BJ (cell line): ENCODE data around the gene WDR88. TPM values are rescaled to one million over a fixed set of nuclear protein-coding genes. Genes with fewer than 3 reads are reported as not detected.

Experiments used
- CTCF ChIA-PET: fragments of 350-600 bp; formaldehyde crosslinking; extraction: SDS; loops from one replicate; lab custom pipeline; 2021; ENCODE audit warnings: antibody characterized with exemption, inconsistent platforms; lab: Yijun Ruan, JAX
- POLR2A ChIA-PET: fragments of 300-600 bp; sonication (Branson Sonifier 250); formaldehyde crosslinking; extraction: SDS; loops from one replicate; lab custom pipeline; 2021; ENCODE audit warnings: antibody characterized with exemption; lab: Charles Lee
- DNase-seq: peaks from one replicate; pipeline ENCODE4 v3.0.0-alpha.2; 2011; ENCODE audit warnings: low read depth
- H3K27me3 ChIP-seq: 2 replicates; pipeline ENCODE4 v1.6.0; 2011; ENCODE audit warnings: low read length; ENCODE audit not compliant: control insufficient read depth, insufficient read depth
- H3K36me3 ChIP-seq: 2 replicates; pipeline ENCODE4 v1.5.1; 2011; ENCODE audit warnings: low read length; ENCODE audit not compliant: control insufficient read depth, insufficient read depth
- H3K4me3 ChIP-seq: 2 replicates; pipeline ENCODE4 v1.5.1; 2011; ENCODE audit warnings: low read depth, mild to moderate bottlenecking, control low read depth, low read length
- CTCF ChIP-seq: IDR thresholded peaks from 2 replicates; pipeline ENCODE4 v1.5.1; 2011; ENCODE audit warnings: low read depth, mild to moderate bottlenecking, control low read depth, inconsistent platforms, low read length, moderate library complexity; ENCODE audit not compliant: insufficient read depth
- polyA plus RNA-seq: library from polyadenylated mRNA; depleted of rRNA; stranded (reverse); fragments of >200 nt; gene quantifications from 2 replicates; pipeline ENCODE4 v1.2.3, GENCODE V29; 2011

WDR88 gene
- polyA plus RNA-seq, 1 experiment, result not detected

- Histone ChIP-seq H3K27me3 (no peaks in the 10 kb centered on the region), H3K4me3 (no peak overlapping the region), H3K36me3 (peaks cover 11% of the 10 kb centered on the region)
- DNase-seq, result no peak
- no peak for TF ChIP-seq CTCF
- ChIA-PET CTCF (no interaction called here), POLR2A (no interaction called here)
Observed at GRCh38 chr19:33202546-33203507, 70.9 kb downstream of the WDR88 start.

GRCh38 chr19:33203529-33203928 lies 71.6 kb downstream of the WDR88 start:
- POLR2A ChIA-PET, result no interaction called here
- DNase-seq, result no peak
- Histone ChIP-seq H3K36me3 (peaks cover 8% of the 10 kb centered on the region), H3K27me3 (no peaks in the 10 kb centered on the region), H3K4me3 (no peak overlapping the region)
- no peak for TF ChIP-seq CTCF
- CTCF ChIA-PET, result interaction anchor here (1.6 kb wide), 1 partner anchor 213 kb away, joined by 3 read pairs; no protein-coding TSS in a partner anchor

- CTCF ChIA-PET, result interaction anchor here (1.6 kb wide), 1 partner anchor 212 kb away, joined by 3 read pairs; no protein-coding TSS in a partner anchor
- Histone ChIP-seq H3K4me3 (no peak overlapping the region), H3K36me3 (peaks cover 7% of the 10 kb centered on the region), H3K27me3 (no peaks in the 10 kb centered on the region)
- DNase-seq, result no peak
- TF ChIP-seq CTCF, result no peak
- POLR2A ChIA-PET, result no interaction called here
Observed at GRCh38 chr19:33204136-33204973, 72.4 kb downstream of the WDR88 start.

GRCh38 chr19:33205110-33205509 lies 73.2 kb downstream of the WDR88 start:
- H3K36me3 ChIP-seq, result peaks cover 6% of the 10 kb centered on the region
- ChIA-PET POLR2A (no interaction called here), CTCF (interaction anchor here (1.6 kb wide), 1 partner anchor 211 kb away, joined by 3 read pairs; no protein-coding TSS in a partner anchor)
- TF ChIP-seq CTCF, result no peak
- no peaks in the 10 kb centered on the region for H3K27me3 ChIP-seq
- no peak overlapping the region for H3K4me3 ChIP-seq
- DNase-seq, result no peak
